Fibroblast of skin of abdomen (primary cell): Measurements from ENCODE around the gene LCP2.

Experiments
- DNase-seq: peaks from one replicate; pipeline ENCODE4 v3.0.0-alpha.2; 2013

Gene LCP2

DNA sequence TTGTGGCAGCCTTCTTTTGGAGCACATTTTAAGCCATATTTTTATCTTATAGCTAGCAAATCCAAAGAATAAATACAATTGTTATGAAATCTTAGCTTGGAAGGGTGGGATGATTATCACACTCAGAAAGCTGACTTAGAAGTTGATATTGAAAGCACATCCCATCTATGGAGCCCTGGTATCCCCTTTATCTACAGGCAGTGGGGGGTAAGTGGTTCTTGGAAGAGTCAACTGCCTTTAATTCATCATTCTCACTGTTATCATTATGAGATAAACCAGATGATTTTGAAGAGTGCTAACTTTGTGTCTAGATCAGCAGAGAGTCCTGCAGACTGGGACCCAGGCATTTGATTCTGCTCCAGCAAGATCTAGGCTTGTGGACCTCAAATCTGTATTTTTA lies 3.0 kb downstream of the LCP2 start:
- DNase-seq = no peak

DNA sequence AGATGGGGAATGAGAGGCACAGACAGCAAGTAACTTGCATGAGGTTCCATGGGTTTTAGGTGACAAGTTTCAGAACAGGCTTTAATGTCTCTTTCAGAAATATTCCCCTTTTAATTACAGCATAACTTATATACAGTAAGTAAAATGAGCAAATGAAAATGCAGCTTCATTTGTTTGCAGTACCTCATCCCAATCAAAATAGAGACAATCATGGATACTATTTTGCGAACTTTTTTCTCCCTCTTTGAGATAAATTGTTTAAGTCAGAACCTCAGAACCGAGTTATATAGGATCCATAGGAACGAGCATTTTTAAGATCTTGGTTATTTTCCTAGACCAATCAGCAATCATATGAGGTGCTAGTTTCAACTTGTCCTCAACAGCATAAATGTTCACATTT lies 3.5 kb downstream of the LCP2 start:
- no peak for DNase-seq

DNA sequence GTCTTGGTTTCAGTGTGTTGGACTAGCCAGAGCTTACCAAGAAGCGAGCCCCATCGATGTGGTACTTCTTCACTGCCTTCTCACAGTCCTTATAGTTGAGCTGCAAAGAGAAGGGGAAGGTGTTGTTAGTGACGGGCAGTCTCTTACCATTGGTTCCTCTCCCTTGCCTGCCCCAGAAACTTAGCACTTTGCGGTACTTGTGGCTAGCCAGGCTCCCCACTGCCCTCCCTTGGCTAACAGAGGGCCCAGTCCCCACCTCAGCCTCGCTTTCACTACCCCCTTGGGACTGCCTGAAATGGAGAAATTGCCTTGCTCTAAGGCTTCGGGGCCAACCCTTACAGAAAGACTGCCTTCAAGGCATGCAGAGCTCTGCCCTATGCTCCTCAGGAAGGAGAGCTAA lies 4.3 kb downstream of the LCP2 start:
- DNase-seq = no peak

DNA sequence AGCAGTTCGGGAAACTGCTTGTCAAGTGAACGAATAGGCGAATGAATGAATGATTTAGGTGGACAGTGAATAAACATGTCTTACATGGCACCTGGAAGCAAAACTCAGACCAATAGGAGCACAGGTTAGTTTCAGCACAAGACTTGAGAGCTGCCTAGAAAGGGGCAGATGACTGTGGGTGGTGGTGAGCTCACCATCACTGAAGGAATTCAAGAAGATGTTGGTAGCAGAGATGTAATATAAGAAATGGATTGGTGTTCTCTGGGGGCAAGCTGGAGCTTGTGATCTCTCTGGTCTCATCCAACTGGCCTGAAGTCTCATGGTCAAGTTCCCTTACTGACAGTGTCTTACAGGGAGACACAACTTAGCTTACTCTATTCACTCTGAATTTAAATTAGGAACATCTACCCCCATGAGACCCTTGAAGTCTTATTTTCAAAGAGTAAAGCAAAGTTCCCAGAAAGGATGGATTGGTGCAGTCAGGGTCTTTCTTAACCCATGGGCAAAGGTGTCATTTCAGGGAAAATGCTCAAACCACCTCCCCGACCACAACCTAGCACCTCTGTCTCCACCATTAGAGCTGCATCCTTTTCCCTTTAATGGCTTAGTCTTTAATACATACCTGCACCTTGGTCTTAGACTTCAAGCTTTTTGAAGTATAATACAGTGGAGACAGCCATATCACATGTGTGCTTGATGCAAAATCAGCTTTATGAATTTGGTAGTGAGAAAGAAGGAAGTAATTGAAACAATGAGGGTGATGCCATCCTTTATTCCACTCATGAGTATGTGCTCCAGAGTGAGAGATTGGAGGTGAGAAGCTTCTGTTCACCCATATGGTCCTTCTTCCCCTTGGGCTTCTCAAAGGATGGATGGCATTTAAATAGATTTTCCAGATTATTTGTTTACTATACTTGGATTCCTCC lies 5.1 kb downstream of the LCP2 start:
- no peak for DNase-seq

DNA sequence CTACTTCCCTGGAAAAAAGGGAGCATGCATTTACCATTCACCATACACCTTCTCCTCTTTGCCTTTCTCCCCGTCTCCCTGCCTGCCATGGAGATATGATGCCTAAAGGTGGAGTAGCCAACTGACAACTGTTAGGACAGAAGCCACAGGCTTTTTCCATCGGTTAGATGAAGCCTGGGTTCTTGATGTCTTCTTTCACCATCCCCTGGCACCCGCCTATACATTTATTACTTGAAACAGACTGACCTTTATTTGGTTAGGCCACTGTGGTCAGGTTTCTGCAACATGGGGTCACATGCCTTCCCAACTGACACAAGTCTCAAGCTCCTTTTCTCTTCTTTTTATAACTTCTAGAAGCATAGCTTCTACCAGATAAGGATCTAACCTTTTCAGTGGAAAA lies 7.1 kb downstream of the LCP2 start:
- DNase-seq = no peak

DNA sequence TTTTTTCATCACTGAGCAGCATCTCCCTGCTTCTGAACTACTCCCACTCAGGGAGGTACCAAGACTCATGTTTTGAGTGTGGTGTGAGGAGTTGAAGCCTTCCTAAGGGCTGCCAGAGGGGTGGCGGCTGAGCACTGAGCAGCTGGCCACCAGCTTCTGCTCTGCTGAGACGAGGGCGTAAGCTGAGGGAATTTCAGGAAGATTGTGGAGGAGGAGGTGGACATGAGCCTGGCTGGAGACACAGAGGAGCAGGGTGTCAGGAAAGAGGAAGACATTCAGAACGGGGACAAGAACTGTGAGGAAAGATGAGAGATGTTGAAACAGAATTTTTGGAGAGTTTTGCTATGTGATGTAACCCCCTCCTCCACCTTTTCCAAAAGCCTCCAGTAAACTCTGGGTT lies 7.8 kb downstream of the LCP2 start:
- DNase-seq = no peak

DNA sequence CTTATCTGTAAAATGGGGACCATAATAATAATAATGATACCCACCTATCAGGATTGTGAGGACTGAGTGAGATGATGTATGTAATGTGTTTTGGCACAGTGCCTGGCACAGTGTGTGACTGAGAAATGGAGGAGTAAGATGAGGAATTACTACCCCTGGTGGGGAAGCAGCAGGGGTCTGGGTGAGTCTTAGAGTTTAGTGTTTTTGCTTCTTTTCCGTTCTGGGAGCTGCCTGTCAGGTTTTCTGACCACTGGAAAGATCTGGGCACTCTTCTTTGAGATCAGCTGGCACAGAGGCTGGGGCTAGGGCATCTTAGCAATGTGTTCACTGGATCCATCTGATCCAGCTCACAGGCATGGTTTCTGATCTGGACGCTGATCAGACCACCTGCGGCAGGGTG lies 8.5 kb downstream of the LCP2 start:
- DNase-seq = no peak

DNA sequence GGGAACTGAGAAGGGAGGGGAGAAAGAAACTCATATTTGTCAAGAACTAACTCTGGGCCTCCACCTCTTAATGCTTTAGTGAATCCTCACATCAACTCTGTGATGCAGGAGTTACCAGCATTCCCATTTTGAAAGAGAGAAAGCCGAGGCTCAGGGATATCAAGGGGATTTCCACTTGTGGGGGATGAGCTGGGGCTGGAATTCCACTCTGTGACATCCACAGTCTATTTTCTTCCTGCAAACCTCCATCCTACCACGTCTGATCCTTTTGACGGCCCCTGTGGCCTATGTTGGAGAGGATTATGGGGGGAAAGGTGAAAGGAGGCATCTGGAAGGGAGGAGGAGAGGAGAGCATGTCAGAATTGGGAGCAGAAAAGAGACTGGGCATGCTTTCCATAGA lies 9.0 kb downstream of the LCP2 start:
- no peak for DNase-seq

DNA sequence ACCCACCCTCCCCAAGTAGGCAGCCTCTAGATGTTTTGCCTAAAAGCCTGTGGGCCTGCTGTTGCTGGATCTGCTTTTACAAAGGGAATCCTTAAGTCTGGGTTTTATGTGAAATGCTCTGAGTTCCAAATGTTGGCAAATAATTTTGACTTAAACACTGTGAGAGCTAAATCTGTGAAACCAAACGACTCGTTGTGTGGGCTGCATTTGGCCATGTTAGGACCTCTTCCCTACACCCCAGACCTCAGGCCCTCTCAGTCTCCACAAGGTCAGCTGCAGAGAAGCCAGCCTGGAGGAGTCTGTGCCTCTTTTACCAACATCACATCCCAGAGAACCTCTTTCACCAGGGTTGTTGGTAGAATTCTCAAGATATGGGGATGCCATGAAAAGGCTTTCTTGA lies 9.4 kb downstream of the LCP2 start:
- DNase-seq = no peak

DNA sequence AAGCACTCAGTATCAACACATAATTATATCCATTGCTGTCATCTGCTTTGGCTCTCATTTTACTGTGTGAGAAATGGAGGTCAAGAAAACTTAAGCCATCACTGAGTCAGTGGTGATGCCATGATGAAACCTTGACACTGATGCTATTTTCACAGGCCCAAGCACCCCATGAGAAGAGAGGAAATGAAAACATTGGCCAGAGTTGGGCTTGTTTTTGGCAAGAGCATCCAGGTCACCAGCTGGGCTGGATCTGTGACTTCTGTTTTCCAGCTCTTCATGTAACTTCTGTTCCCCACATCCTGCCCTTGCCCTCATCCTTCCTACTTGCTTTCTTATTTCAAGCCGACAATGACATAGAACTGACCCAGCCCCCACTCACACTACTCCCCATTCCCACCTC lies 10.0 kb downstream of the LCP2 start:
- DNase-seq = no peak

DNA sequence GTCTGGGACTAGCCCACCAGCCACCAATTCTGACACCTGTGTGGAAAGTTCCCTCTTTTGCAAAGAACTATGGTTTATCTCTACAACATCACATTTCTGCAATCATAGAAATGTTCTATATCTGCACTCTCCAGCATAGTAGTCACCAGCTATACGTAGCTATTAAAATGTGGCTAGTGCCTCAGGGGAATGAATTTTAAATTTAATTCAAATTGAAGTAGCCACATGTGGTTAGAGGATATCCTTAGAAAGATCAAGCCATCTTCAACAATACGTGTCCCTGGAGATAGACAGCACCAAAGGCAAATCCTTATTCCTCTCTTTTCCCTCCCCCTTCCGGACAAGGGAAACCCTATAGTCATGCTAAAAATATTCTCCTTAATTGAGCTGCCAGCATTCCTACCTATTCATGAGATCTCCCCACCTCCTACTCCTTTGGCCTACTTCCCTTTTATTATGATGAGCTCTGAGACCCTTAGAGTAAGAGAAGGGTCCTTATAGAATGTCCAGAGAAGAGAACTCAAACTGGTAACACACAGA lies 11.1 kb downstream of the LCP2 start:
- no peak for DNase-seq

DNA sequence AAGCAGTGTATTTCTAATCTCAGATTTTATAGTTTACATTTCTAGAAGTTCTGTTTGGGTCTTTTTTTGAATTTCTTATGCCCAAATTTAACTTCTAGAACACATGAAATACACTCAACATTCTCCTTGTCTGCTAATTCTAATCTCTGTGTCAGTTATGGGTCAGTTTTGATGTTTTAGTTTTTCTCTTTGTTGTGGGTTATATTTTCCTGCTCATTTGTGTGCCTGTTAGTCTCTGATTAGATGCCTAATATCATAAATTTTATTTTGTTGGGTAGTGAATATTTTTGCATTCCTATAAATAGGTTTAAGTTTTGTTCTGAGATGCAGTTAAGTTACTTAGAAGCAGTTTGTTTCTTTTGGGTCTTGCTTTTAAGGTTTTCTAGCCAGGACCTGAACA lies 12.4 kb downstream of the LCP2 start:
- DNase-seq = no peak

DNA sequence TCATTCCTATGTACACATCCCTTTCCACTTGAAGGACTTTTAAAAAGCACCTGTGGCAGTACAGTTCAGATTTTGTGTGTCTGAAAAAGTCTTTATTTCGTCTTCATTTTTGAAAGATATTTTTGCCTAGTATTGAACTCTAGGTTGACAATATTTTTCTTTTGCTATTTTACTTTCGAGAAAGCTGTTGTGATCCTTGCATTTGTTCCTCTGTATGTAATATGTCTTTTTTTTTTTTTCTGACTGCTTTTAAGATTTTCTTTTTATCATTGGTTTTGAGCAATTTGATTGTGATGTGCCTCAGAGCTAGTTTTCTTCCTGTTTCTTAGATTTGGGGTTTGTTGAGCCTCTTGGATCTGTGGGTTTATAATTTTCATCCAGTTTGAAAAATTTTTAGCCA lies 13.3 kb downstream of the LCP2 start:
- no peak for DNase-seq

DNA sequence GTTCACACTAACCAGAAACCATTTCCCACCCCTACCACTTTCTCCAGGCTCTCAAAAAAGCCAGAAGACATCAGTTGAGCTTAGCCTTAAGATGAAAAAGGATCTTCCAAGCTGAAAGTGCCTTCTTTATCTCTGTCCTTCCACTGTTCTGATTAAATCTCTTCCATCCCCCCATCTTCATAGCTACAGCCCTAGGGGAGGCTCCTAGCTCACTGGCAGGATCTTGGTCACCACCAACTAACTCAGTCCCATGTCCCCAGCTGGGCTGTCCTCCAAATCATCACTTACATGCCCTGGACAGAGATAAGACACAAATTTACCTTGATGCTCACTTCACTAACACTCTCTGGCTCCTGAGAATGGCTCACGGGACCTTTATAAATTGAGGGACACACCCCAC lies 14.3 kb downstream of the LCP2 start:
- no peak for DNase-seq

DNA sequence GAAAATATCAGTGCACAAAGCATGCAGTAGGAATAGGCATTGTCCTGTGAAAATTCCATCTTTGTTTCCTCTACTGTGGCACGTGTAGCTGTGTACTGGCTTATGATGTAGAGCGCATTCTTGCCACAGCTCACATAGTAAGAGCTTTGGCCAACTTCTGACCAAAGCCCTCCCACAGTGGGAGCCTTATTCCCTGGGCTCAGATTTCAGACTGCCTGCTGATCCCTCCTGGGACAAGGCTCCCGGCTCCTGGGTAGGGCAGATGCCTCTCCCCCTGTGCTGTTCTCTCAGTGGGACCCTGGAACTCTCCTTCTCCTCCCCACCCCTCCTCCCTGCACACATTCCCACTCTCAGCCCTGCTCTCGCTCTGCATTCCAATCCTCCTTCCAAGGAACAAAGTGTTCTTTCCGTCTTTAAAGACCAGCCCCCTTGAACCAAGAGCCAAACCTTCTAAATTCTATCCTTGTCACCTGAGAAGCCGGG lies 17.5 kb downstream of the LCP2 start:
- no peak for DNase-seq

DNA sequence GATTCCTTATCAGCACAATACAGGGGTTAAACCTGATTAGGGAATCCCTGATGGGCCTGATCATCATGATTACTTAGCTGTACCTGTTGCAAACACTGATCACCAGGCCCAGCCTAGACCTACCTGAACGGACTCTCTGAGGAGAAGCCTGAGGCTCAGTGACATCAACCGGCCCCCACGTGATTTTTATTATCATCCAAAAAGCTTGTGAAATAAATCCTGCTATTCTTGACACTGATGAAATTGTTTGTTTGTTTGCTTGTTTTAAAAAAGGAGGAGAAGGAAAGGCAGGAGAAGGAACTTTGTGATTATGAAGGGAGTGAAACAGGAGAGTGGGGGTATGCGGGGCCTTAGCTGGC lies 18.1 kb downstream of the LCP2 start:
- DNase-seq = no peak

DNA sequence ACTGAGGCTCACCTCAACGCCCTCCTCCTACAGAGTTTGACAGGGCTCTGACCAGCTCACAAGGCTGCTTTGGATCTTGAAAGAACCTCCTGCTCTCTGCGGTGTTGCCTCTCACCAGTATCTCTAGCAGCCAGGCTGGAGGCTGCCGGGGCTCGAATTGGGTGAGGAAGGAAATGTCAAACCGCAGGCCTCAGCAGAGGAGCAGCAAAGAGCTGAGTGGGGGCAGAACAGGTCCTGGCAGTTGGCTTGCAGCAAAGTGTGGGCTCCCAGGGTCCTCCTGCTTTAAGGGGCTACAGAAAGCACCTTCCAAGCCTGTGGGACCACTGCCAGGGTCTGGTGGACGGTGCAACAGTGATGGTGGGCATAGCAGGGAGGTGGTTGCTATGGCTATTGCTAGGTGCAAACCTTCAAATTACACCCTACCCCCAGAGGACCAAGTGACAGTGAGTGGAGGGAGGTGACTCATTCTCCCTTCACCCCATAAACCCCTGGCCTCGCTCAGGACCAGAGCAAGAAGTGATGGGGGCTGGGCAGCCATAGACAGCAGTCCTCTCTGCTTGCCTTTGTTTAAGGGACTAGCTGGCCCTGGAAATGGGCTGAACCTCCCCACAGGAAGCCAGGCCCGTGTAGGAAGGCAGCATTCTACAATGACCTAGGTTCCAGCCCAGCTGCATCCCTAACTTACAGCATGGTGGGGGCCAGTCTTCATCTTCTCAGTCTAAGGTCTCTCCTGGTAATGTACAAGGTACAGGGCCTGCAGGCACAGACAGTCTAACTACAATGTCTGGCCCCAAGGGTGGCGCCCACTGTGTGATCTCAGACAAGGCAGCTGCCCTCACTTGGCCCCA lies 18.7 kb downstream of the LCP2 start:
- no peak for DNase-seq

DNA sequence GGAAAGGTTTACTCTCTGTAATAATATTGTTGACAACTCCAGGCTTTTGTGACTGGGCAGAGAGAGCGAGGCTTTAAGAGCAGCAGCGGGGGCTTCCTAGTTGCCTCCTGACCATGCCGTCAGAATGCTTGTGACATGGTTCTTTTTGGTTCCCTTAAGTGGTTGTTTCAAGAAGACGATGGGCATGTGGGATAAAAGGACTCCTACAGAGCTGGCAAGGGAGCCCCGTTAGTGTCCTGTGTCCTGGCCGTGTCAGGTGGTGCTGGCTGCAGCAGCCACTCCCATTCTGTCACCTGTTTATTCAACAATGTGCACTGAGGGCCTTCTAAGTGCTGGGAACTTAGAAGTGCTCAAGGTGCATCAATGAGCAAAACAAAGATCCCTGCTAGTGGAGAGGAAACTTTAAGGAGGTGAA lies 19.7 kb downstream of the LCP2 start:
- no peak for DNase-seq

DNA sequence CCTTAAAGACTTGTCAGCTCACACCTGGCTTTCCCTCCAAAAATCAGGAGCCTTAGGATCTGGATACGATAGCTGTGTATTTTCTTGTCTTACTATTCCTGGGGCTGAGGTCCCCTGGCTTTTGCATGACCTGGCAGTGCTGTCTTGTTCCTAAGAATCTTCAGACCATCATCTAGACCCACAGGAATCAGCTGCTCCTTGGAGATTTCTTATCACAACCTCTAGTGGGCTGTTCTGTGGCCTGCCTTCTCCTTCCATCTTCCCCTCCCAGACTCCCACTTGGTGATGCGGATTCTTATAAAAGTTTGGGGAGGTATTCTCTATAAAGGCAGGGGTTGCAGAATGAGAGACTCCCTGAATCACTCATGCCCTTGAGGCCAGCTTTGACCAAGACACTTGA lies 21.4 kb downstream of the LCP2 start:
- no peak for DNase-seq

DNA sequence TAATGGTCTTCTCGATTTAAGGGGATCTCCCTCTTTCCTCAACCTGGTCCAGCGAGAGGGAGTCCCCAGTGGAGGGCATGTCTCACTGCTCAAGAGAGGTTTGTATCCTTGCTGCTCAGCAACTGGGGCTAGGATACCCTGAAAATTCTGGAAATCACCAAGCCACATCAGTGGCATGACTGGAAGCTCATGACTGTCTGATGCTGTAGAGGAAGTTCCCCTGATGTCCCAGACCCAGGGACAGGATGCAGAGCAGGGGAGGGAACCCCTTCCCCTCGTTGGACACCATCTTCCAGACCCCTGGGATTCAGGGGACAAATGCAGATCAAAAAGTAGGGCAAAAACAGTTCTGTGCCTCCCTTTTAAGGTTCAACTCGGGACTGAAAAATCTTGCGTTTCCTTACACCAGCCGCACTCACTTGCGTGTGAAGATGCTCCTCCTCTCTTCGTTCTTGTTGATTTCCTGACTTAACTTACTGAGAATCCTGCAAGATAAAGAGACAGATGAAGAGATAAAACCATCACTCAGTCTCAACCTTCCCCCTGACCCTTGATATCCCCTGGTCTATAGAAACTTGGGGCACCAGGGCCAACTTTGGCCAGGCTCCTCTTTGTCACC lies 22.1 kb downstream of the LCP2 start:
- DNase-seq = no peak

DNA sequence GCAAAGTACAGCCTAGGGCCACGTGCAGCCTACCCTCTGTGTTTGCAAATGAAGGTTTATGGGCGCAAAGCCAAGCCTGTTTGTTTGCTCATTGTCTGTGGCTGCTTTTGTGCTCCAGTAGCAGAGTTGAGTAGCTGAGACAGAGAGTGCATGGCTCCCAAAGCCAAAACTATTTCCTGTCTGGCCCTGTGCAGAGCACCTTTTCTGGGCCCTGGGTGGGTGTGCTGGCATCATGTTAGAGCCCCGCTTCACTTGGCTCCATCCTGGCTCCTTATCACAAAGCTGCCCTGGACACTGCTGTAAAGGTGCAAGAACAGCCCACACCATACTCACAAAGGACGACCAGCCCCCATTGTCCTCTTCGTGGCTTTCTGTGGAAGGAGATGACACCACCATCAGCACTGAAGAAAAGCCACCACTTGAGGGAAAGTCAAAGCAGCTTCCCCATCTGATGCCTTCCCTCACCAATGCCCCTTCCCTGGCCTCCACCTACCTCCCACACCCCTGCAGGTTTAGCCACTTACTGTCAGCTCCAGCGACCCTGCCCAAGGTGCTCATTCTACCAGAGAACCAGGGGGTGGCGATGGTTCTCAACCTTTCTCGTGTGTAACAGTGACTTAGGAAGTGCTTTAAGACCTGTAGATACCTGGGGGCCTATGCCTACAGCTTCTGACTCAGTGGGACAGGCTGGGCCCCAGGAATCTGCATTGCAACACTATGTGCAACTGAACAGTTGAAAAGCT lies 23.4 kb downstream of the LCP2 start:
- no peak for DNase-seq
